Stomach (tissue), 9 donors: ENCODE data around the gene MAPRE2. TPM values are rescaled to one million over a fixed set of nuclear protein-coding genes. Genes with fewer than 3 reads are reported as not detected.

Experiments used
- DNase-seq, 2 donors: peaks; one replicate each; pipeline versions ENCODE4 v3.0.0 to v3.0.0-alpha.2; 2013 to 2019
- H3K27ac ChIP-seq, 5 donors: fragments of 200-600 bp in 4 of 5; sonication (generic) in 4 of 5; one replicate each; pipeline ENCODE4 v1.5.1; 2013 to 2019; ENCODE audit warnings: mild to moderate bottlenecking in 1 of 5, moderate library complexity in 1 of 5
- H3K27me3 ChIP-seq, 3 donors: fragments of 200-600 bp; sonication (generic); one replicate each; pipeline ENCODE4 v1.5.1; 2017 to 2019; ENCODE audit warnings: mixed run types in 1 of 3
- H3K36me3 ChIP-seq, 4 donors: fragments of 200-600 bp; sonication (generic); 1 replicate in 3 of 4; 2 replicates in 1 of 4; pipeline ENCODE4 v1.5.1; 2016 to 2019
- H3K4me1 ChIP-seq, 4 donors: fragments of 200-600 bp; sonication (generic); one replicate each; pipeline ENCODE4 v1.5.1; 2016 to 2019
- H3K4me3 ChIP-seq, 4 donors: fragments of 200-600 bp; sonication (generic) in 3 of 4; one replicate each; pipeline ENCODE4 v1.5.1; 2016 to 2019; ENCODE audit warnings: mild to moderate bottlenecking in 1 of 4
- H3K9me3 ChIP-seq, 4 donors: fragments of 200-600 bp; sonication (generic); one replicate each; pipeline ENCODE4 v1.5.1; 2016 to 2019
- CTCF ChIP-seq, 7 experiments: fragments of 450-650 bp in 4 of 7; fragments of 200-600 bp in 3 of 7; sonication (generic) in 3 of 7; IDR thresholded peaks; one replicate each; pipeline ENCODE4 v1.5.1; 2016 to 2019; ENCODE audit warnings: antibody characterized with exemption in 7 of 7, control low read depth in 2 of 7, mild to moderate bottlenecking in 1 of 7
- EP300 ChIP-seq: sonication (generic); formaldehyde crosslinking; IDR thresholded peaks from one replicate; pipeline ENCODE4 v1.6.1; 2017; ENCODE audit warnings: antibody characterized with exemption
- POLR2A ChIP-seq, 4 donors: fragments of 450-650 bp; IDR thresholded peaks; one replicate each; pipeline ENCODE4 v1.6.1; 2016; ENCODE audit warnings: antibody characterized with exemption in 4 of 4, control low read depth in 2 of 4, mild to moderate bottlenecking in 1 of 4, moderate library complexity in 1 of 4
- POLR2AphosphoS5 ChIP-seq, 3 donors: sonication (generic); formaldehyde crosslinking; IDR thresholded peaks; one replicate each; pipeline ENCODE4 v1.6.1; 2016; ENCODE audit warnings: antibody characterized with exemption in 3 of 3
- WGBS, 5 donors: extraction: QIAGEN DNeasy Blood & Tissue Kit in 3 of 5; methylation state at CpG; one replicate each; pipeline versions ENCODE4 v1.1.5 to v1.1.7; 2013 to 2018; 5-methylcytosine and 5-hydroxymethylcytosine counted together
- intact Hi-C: fragments of 100-400 bp; cut with DNase I; formaldehyde crosslinking; loops from one replicate; pipeline ENCODE4 v1.15.1; 2023; ENCODE audit warnings: low total_unique reads
- polyA plus RNA-seq, 3 donors: library from polyadenylated mRNA; stranded (reverse); fragments of 200-250 nt; gene quantifications; one replicate each; pipeline ENCODE4 v1.2.3, GENCODE V29; 2013
- total RNA-seq, 5 donors: library from RNA; depleted of rRNA; stranded (reverse); fragments of >200 nt; gene quantifications; one replicate each; pipeline versions ENCODE4 v1.1.0 to v1.2.3, GENCODE V29; 2014 to 2016
- donor health status: healthy with polysubstance abuse.
- donor health status: Bipolar disorder and iron deficiency.
- donor health status: healthy.

MAPRE2 gene
- total and polyA plus RNA-seq, 8 donors, result 7.4 to 258 (median 24.2) TPM

- TF ChIP-seq CTCF (IDR thresholded peaks at IDR 0.05), result no peak
- intact Hi-C loops, result loop anchor here (5.0 kb wide), 1 partner anchor 134 kb away; no protein-coding TSS in a partner anchor
- no peaks in the 10 kb centered on the region for H3K27me3 ChIP-seq
- DNase-seq, result no peak
- H3K27ac ChIP-seq, result no peak overlapping the region
- peaks cover 12 to 64% (median 60%) of the 10 kb centered on the region in 4 donors for H3K36me3 ChIP-seq
- no peaks in the 10 kb centered on the region for H3K9me3 ChIP-seq
- peaks cover 0 to 8% (median 4%) of the 10 kb centered on the region in 4 donors for H3K4me1 ChIP-seq
- no peak overlapping the region for H3K4me3 ChIP-seq
- 85 to 94% (median 93%) methylated on average over 4 of the region's 4 CpGs for WGBS, 5 donors
Measured at GRCh38 chr18:35141077-35141476, 99.9 kb downstream of the MAPRE2 start.

GRCh38 chr18:35141567-35142274, 100.5 kb downstream of the MAPRE2 start:
- no peak for DNase-seq
- Histone ChIP-seq H3K27ac (no peak overlapping the region), H3K9me3 (no peaks in the 10 kb centered on the region), H3K36me3 (peaks cover 8 to 58% (median 54%) of the 10 kb centered on the region in 4 donors), H3K4me3 (no peak overlapping the region), H3K27me3 (no peaks in the 10 kb centered on the region), H3K4me1 (peaks cover 0 to 8% (median 4%) of the 10 kb centered on the region in 4 donors)
- WGBS, 5 donors, result 87 to 93% (median 90%) methylated on average over 6 of the region's 6 CpGs
- TF ChIP-seq POLR2A (IDR thresholded peaks at IDR 0.05), result no peak
- no peak for TF ChIP-seq EP300
- no peak for TF ChIP-seq CTCF (IDR thresholded peaks at IDR 0.05)
- TF ChIP-seq POLR2AphosphoS5 (IDR thresholded peaks at IDR 0.05), result no peak
- intact Hi-C loops, result loop anchor here (5.0 kb wide), 1 partner anchor 134 kb away; no protein-coding TSS in a partner anchor

GRCh38 chr18:35142275-35142615, 101.0 kb downstream of the MAPRE2 start:
- H3K27ac ChIP-seq, result no peak overlapping the region
- no peaks in the 10 kb centered on the region for H3K9me3 ChIP-seq
- no peak overlapping the region for H3K4me3 ChIP-seq
- no peaks in the 10 kb centered on the region for H3K27me3 ChIP-seq
- intact Hi-C loops, result loop anchor here (5.0 kb wide), 1 partner anchor 135 kb away; no protein-coding TSS in a partner anchor
- H3K4me1 ChIP-seq, result peaks cover 0 to 8% (median 4%) of the 10 kb centered on the region in 4 donors
- no peak for DNase-seq
- H3K36me3 ChIP-seq, result peaks cover 7 to 52% (median 49%) of the 10 kb centered on the region in 4 donors
- 72 to 93% (median 82%) methylated on average over 1 of the region's 1 CpG for WGBS, 5 donors
- TF ChIP-seq EP300, result no peak
- TF ChIP-seq POLR2A (IDR thresholded peaks at IDR 0.05), result no peak
- no peak for TF ChIP-seq POLR2AphosphoS5 (IDR thresholded peaks at IDR 0.05)
- TF ChIP-seq CTCF (IDR thresholded peaks at IDR 0.05), result no peak

- 34 to 41% (median 38%) methylated on average over 8 of the region's 8 CpGs for WGBS, 5 donors
- Histone ChIP-seq H3K36me3 (peaks cover 7 to 36% (median 34%) of the 10 kb centered on the region in 4 donors), H3K4me1 (peaks cover 0 to 8% (median 4%) of the 10 kb centered on the region in 4 donors), H3K27ac (no peak overlapping the region), H3K9me3 (no peaks in the 10 kb centered on the region), H3K4me3 (no peak overlapping the region), H3K27me3 (no peaks in the 10 kb centered on the region)
- intact Hi-C loops, result loop anchor here (5.0 kb wide), 1 partner anchor 137 kb away; no protein-coding TSS in a partner anchor
- DNase-seq, result peak; percentile 60 to 87
- TF ChIP-seq EP300 (no peak), CTCF (IDR thresholded peaks at IDR 0.05) (peak in 5 of 7 experiments; percentile 39 to 87 (median 66))
Measured at GRCh38 chr18:35143622-35144596, 102.7 kb downstream of the MAPRE2 start.
